Fibroblast of lung (primary cell): Measurements from ENCODE around the gene PRR19.
"Not testable (repeated sequence)": the region's sequence is repeated elsewhere in the genome, so short reads cannot be mapped to it uniquely, and the experiment has no call there.

Source experiments
- EZH2 ChIP-seq: IDR thresholded peaks from 2 replicates; pipeline ENCODE4 v1.5.1; 2012; ENCODE audit warnings: low read length, control low read depth, mild to moderate bottlenecking; ENCODE audit errors: missing control alignments
- TF ChIP-seq, protein P1 (sequence below), 2 donors: IDR thresholded peaks in 1 of 2; conservative IDR thresholded peaks in 1 of 2; 1 replicate in 1 of 2; 2 replicates in 1 of 2; pipeline ENCODE4 v1.5.1; 2011 to 2012; ENCODE audit warnings: low read length in 2 of 2, control low read depth in 1 of 2, inconsistent platforms in 1 of 2, low read depth in 1 of 2, mild to moderate bottlenecking in 1 of 2

DNA sequence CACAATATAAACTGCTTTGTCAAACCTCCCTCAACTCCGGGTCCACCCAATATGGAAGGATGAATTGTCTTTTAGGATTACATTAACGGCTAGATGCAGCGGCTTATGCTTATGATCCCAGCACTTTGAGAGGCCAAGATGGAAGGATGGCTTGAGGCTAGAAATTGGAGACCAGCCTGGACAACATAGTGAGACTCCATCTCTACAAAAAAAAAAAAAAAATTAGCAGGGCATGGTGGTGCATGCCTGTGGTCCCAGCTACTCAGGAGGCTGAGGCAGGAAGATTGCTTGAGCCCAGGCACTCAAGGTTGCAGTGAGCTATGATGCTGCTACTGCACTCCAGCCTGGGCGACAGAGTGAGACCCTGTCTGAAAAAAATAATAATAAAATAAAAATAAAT, 35.8 kb upstream of the PRR19 start:
- TF ChIP-seq, protein P1, sequence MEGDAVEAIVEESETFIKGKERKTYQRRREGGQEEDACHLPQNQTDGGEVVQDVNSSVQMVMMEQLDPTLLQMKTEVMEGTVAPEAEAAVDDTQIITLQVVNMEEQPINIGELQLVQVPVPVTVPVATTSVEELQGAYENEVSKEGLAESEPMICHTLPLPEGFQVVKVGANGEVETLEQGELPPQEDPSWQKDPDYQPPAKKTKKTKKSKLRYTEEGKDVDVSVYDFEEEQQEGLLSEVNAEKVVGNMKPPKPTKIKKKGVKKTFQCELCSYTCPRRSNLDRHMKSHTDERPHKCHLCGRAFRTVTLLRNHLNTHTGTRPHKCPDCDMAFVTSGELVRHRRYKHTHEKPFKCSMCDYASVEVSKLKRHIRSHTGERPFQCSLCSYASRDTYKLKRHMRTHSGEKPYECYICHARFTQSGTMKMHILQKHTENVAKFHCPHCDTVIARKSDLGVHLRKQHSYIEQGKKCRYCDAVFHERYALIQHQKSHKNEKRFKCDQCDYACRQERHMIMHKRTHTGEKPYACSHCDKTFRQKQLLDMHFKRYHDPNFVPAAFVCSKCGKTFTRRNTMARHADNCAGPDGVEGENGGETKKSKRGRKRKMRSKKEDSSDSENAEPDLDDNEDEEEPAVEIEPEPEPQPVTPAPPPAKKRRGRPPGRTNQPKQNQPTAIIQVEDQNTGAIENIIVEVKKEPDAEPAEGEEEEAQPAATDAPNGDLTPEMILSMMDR (conservative IDR thresholded peaks at IDR 0.05 in 1 of 2, IDR thresholded peaks at IDR 0.05 in 1 of 2; ENCODE audit: low read depth in 1 of 2, low read length in 2 of 2): not testable (repeated sequence)
- not testable (repeated sequence) for TF ChIP-seq EZH2
